GM19023 (cell line): ENCODE measurements around the gene CFAP299.
A peak's percentile ranks its signal among the peaks of the same experiment; 100 is the strongest.
"Not testable (repeated sequence)": the region's sequence is repeated elsewhere in the genome, so short reads cannot be mapped to it uniquely, and the experiment has no call there.

Experiments
- ATAC-seq: cut with Tn5 transposase; IDR thresholded peaks from one replicate; pipeline ENCODE4 v1.9.1; 2021; ENCODE audit warnings: mild to moderate bottlenecking, moderate library complexity; ENCODE audit not compliant: unreplicated experiment

Gene CFAP299

GRCh38 chr4:80324171-80324570 is 11.4 kb upstream of the CFAP299 start:
- ATAC-seq = no peak

DNA sequence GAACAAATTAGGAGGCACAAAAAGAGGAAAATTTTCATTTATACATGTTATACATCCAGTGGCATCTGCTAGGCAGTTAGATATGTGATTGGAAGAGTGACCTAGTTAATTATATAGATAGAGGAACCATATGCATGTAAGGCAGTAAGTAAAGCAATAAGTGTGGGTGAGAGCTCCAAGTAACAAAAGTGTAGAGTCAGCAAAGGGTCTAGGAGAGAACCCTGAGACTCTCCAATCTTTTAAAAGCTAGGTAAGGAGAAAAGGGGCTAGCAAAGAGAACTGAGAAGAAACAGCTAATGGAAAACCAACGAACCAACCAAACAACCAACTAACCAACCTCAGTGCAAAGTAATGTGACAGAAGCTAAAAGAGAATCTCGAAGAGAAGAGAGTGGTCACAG is 3.8 kb upstream of the CFAP299 start:
- no peak for ATAC-seq

GRCh38 chr4:80333121-80333520 is 2.4 kb upstream of the CFAP299 start:
- ATAC-seq = no peak

- ATAC-seq = no peak
Measured at GRCh38 chr4:80334568-80334967, 962 bp upstream of the CFAP299 start.

DNA sequence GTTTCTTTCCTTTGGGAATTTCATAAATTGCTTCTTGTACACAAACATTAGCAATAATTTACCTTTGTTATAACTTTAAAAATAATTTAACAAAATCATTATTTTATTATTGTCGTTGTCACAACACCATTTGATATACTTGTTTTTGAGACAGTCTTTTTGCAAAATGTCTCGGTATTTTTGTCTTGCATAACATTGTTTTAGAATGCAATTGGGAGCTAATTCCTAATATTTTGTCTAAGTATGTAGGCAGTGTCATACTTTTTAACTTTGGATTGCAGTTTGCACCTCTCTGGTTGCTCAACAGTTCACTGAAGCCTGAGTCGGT is 340 bp upstream of the CFAP299 start:
- no peak for ATAC-seq

DNA sequence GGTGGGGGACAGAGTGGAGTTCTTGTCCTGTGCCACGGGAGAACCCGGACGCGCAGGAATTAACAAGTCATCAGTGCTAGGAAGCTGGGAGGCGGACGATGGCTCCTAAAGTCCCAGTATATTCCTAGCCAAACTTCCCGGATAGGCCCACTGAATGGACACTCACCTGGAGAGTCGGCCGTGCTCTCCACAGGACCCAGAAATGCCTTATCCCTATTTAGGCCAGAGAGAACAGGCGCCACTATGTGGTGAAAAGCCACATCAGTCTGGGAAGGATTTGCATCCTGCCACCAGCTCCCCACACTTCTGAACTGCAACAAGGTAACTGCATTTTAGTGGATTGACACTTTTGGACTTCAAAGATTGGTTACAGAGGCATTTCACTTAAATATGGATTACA is 1.1 kb downstream of the CFAP299 start:
- ATAC-seq = no peak

DNA sequence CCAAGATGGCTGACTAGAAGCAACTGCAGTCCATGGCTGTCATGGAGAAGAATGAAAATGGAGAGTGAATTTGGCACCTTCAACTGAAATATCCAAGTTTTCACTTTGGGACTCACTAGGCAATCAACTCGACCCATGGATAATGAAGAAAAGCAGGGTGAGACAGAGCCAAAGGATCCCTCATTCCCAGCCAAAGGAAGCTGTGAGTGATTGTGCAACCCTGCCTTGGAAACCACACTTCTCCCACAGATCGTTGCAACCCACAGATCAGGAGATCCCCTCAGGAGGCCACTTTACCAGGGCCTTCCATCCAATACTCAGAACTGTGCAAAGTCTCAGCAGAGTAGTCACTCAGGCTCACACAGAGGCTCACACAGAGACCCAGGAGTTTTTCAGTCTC is 4.5 kb downstream of the CFAP299 start:
- ATAC-seq = no peak

DNA sequence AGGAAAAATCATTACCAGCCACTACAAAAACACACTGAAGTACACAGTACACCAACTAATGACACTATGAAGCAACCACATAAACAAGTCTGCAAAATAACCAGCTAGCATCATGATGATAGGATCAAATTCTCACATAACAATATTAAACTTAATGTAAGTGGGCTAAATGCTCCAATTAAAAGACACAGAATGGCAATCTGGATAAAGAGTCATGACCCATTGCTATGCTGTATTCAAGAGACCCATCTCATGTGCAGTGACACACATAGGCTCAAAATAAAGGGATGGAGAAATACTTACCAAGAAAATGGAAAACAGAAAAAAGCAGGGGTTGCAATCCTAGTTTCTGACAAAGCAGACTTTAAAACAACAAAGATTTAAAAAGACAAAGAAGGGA is 7.2 kb downstream of the CFAP299 start:
- ATAC-seq = not testable (repeated sequence)

DNA sequence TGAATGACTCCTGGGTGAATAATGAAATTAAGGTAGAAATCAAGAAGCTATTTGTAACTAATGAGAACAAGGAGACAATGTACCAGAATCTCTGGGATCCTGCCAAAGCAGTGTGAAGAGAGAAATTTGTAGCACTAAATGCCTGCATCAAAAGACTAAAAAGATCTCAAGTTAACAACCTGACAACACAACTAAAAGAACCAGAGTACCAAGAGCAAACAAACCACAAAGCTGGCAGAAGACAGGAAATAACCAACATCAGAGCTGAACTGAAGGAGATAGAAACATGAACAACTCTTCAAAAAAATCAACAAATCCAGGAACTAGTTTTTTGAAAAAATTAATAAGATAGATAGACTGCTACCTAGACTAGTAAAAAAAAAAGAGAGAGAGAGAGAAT is 8.4 kb downstream of the CFAP299 start:
- no peak for ATAC-seq

GRCh38 chr4:80360084-80360483 is 24.6 kb downstream of the CFAP299 start:
- ATAC-seq = no peak

- no peak for ATAC-seq
Measured at GRCh38 chr4:80360900-80361299, 25.4 kb downstream of the CFAP299 start.

GRCh38 chr4:80361329-80361900 is 25.9 kb downstream of the CFAP299 start:
- ATAC-seq = no peak

DNA sequence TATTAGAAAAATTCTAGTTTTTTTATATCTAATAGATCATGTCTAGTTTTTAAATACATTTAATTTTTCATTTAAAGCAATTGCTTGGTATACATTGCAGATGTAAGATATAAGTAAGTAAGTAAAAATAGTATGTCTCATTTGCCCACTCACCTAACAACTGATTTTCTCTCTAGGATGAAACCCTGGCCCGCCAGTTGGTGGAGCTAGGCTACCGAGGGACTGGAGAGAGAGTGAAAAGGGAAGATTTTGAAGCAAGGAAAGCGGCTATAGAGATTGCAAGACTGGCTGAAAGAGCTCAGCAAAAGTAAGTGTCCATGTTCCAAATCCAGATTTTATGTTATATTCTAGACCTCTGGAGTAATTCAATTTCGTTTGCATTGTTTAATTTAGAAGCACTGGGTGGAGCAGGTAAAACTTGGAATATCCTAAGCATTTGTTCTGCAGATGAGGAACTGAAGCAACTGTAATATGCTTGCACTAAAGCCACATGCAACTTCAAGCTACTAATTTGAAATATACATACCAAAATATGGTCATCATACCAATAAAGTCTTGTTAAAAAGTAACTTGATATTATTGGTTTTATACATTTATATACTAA is 27.1 kb downstream of the CFAP299 start:
- ATAC-seq = no peak

DNA sequence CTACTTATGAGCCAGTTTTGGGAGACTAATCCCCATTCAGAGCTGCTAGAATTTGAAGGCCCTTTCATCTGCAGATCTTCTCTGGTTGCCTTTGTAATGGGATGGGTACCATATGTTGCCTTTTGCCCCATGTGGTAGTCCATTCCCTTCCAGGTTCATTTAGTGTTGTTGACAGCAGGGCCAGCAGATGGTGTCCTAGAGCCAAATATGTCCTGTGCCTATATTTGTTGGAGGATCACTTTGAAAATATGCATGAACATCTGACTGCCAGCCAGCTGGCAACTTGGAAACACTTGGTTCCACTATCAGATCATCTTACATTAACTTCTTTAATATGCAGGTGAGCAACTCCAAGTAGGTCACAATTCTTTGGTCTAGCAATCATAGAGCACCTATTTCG is 30.4 kb downstream of the CFAP299 start:
- ATAC-seq = peak; percentile 71

GRCh38 chr4:80367737-80368136 is 32.2 kb downstream of the CFAP299 start:
- ATAC-seq = no peak

- no peak for ATAC-seq
Measured at GRCh38 chr4:80370635-80371034, 35.1 kb downstream of the CFAP299 start.

GRCh38 chr4:80371046-80371445 is 35.5 kb downstream of the CFAP299 start:
- no peak for ATAC-seq

DNA sequence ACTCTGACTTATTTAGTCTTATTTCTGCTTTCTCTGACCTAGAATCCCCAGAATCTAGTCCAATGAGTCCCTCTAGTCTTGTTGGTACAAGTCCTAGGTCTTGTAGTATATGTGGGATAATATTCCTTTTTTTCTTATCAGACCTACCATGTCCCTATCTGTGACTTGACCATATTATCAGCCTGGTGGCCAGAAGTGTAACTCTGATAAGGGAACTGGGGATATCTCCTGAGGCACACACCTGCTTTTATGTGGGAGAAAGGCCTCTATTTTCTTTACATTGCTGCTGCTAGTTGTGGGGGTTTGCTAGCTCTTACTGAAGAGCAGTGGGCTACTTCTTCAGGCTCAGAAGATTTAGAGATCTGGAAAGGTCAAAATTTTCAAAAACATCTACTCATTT is 38.6 kb downstream of the CFAP299 start:
- ATAC-seq = no peak

DNA sequence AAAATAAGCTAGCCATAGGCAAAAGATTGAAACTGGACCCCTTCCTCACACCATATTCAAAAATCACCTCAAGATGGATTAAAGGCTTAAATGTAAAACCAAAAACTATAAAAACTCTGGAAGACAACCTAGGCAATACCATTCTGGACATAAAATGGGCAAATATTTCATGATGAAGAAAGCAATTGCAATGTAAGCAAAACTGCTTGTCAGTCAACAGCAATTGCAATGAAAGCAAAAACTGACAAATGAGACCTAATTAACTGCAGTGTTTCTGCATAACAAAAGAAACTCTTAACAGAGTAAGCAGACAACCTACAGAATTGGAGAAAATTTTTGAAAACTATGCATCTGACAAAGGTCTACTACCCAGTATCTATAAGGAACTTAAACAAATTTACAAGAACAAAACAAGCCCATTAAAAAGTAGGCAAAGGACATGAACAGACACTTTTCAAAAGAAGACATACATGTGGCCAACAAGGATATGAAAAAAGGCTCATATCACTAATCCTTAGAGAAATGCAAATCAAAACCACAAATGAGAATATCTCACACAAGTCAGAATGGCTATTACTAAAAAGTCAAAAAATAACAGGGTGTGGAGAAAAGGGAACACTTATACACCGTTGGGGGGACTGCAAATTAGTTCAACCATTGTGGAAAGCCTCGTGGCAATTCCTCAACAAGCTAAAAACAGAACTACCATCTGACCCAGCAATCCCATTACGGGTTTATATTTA is 46.7 kb downstream of the CFAP299 start:
- no peak for ATAC-seq

- no peak for ATAC-seq
Measured at GRCh38 chr4:80385397-80386280, 50.1 kb downstream of the CFAP299 start.

DNA sequence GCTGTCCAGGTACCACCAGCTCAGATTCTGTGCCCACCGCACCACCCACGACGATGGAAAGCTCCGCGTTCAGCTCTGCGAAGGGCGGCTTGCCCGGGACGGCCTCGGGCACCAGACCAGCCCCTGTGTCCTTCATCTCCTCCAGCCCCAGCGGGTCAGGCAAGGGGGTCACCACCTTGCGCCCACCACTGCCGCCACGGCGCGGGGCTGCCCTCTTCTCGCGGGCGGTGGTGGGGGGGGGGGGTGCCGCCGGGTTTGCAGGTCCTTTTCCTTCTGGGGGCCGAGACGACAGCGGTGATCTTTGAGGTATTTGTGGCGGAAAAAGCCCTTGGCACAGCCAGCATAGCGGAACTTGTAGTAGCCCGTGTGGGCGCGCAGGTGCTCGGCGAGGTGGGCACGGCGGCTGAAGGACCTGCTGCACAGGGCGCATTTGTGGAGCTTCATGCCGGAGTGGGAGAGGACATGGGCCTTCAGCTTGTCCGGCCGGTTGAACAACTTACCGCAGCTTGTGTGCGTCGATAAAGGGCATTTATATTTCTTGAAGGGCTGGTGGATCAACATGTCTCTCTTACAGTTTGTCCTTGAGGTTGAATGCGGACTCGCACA is 50.9 kb downstream of the CFAP299 start:
- ATAC-seq = no peak
